Measurements from ENCODE around the gene F10.

F10 gene

DNA sequence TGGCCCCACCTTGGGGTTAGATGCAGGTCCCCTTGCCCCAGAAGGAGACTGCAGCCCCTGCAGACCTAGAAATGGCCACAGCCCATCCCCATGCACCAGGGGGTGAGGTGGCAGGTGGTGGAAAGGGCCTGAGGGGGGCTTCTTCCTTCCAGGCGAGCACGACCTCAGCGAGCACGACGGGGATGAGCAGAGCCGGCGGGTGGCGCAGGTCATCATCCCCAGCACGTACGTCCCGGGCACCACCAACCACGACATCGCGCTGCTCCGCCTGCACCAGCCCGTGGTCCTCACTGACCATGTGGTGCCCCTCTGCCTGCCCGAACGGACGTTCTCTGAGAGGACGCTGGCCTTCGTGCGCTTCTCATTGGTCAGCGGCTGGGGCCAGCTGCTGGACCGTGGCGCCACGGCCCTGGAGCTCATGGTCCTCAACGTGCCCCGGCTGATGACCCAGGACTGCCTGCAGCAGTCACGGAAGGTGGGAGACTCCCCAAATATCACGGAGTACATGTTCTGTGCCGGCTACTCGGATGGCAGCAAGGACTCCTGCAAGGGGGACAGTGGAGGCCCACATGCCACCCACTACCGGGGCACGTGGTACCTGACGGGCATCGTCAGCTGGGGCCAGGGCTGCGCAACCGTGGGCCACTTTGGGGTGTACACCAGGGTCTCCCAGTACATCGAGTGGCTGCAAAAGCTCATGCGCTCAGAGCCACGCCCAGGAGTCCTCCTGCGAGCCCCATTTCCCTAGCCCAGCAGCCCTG, 4.2 kb upstream of the F10 start:
- TF ChIP-seq YY1 (IDR thresholded peaks at IDR 0.05; ENCODE audit: insufficient read depth, insufficient read length) (no peak), SUZ12 (IDR thresholded peaks at IDR 0.05; ENCODE audit: extremely low read depth, insufficient read depth, insufficient read length) (no peak), ZNF274 (IDR thresholded peaks at IDR 0.05; ENCODE audit: low read depth, low read length) (no peak)
- Histone ChIP-seq H3K4me1 (ENCODE audit: insufficient read depth, insufficient read length) (peaks cover 9% of the 10 kb centered on the region), H3K9ac (ENCODE audit: insufficient read length, low read depth) (no peak overlapping the region), H3K27me3 (ENCODE audit: insufficient read depth, insufficient read length) (no peaks in the 10 kb centered on the region), H3K9me3 (ENCODE audit: insufficient read depth, low read length) (no peaks in the 10 kb centered on the region; the same call in 1 of the 2 replicates), H3K36me3 (ENCODE audit: insufficient read depth, insufficient read length, low read length) (no peaks in the 10 kb centered on the region), H3K4me3 (ENCODE audit: insufficient read length, low read depth) (no peak overlapping the region)
- no peak for DNase-seq (ENCODE audit: low read depth, low spot score)

DNA sequence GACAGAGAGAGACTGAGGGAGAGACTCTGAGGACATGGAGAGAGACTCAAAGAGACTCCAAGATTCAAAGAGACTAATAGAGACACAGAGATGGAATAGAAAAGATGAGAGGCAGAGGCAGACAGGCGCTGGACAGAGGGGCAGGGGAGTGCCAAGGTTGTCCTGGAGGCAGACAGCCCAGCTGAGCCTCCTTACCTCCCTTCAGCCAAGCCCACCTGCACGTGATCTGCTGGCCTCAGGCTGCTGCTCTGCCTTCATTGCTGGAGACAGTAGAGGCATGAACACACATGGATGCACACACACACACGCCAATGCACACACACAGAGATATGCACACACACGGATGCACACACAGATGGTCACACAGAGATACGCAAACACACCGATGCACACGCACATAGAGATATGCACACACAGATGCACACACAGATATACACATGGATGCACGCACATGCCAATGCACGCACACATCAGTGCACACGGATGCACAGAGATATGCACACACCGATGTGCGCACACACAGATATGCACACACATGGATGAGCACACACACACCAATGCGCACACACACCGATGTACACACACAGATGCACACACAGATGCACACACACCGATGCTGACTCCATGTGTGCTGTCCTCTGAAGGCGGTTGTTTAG, 3.3 kb upstream of the F10 start:
- H3K36me3 ChIP-seq (ENCODE audit: insufficient read depth, insufficient read length, low read length) = no peaks in the 10 kb centered on the region
- TF ChIP-seq YY1 (IDR thresholded peaks at IDR 0.05; ENCODE audit: insufficient read depth, insufficient read length) (no peak), ZNF274 (IDR thresholded peaks at IDR 0.05; ENCODE audit: low read depth, low read length) (no peak), SUZ12 (IDR thresholded peaks at IDR 0.05; ENCODE audit: extremely low read depth, insufficient read depth, insufficient read length) (no peak)
- DNase-seq (ENCODE audit: low read depth, low spot score) = no peak
- no peak overlapping the region for H3K4me3 ChIP-seq (ENCODE audit: insufficient read length, low read depth)
- H3K27me3 ChIP-seq (ENCODE audit: insufficient read depth, insufficient read length) = no peaks in the 10 kb centered on the region
- H3K4me1 ChIP-seq (ENCODE audit: insufficient read depth, insufficient read length) = peaks cover 12% of the 10 kb centered on the region
- no peak overlapping the region for H3K9ac ChIP-seq (ENCODE audit: insufficient read length, low read depth)
- H3K9me3 ChIP-seq (ENCODE audit: insufficient read depth, low read length) = no peaks in the 10 kb centered on the region; the same call in 1 of the 2 replicates

DNA sequence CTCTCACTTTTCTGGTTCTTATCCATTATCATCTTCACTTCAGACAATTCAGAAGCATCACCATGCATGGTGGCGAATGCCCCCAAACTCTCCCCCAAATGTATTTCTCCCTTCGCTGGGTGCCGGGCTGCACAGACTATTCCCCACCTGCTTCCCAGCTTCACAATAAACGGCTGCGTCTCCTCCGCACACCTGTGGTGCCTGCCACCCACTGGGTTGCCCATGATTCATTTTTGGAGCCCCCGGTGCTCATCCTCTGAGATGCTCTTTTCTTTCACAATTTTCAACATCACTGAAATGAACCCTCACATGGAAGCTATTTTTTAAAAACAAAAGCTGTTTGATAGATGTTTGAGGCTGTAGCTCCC, 2.8 kb upstream of the F10 start:
- no peak overlapping the region for H3K4me3 ChIP-seq (ENCODE audit: insufficient read length, low read depth)
- no peaks in the 10 kb centered on the region; the same call in 1 of the 2 replicates for H3K9me3 ChIP-seq (ENCODE audit: insufficient read depth, low read length)
- peaks cover 14% of the 10 kb centered on the region for H3K4me1 ChIP-seq (ENCODE audit: insufficient read depth, insufficient read length)
- TF ChIP-seq YY1 (IDR thresholded peaks at IDR 0.05; ENCODE audit: insufficient read depth, insufficient read length) = no peak
- no peak for TF ChIP-seq SUZ12 (IDR thresholded peaks at IDR 0.05; ENCODE audit: extremely low read depth, insufficient read depth, insufficient read length)
- TF ChIP-seq ZNF274 (IDR thresholded peaks at IDR 0.05; ENCODE audit: low read depth, low read length) = no peak
- H3K9ac ChIP-seq (ENCODE audit: insufficient read length, low read depth) = no peak overlapping the region
- no peaks in the 10 kb centered on the region for H3K27me3 ChIP-seq (ENCODE audit: insufficient read depth, insufficient read length)
- no peaks in the 10 kb centered on the region for H3K36me3 ChIP-seq (ENCODE audit: insufficient read depth, insufficient read length, low read length)
- no peak for DNase-seq (ENCODE audit: low read depth, low spot score)

DNA sequence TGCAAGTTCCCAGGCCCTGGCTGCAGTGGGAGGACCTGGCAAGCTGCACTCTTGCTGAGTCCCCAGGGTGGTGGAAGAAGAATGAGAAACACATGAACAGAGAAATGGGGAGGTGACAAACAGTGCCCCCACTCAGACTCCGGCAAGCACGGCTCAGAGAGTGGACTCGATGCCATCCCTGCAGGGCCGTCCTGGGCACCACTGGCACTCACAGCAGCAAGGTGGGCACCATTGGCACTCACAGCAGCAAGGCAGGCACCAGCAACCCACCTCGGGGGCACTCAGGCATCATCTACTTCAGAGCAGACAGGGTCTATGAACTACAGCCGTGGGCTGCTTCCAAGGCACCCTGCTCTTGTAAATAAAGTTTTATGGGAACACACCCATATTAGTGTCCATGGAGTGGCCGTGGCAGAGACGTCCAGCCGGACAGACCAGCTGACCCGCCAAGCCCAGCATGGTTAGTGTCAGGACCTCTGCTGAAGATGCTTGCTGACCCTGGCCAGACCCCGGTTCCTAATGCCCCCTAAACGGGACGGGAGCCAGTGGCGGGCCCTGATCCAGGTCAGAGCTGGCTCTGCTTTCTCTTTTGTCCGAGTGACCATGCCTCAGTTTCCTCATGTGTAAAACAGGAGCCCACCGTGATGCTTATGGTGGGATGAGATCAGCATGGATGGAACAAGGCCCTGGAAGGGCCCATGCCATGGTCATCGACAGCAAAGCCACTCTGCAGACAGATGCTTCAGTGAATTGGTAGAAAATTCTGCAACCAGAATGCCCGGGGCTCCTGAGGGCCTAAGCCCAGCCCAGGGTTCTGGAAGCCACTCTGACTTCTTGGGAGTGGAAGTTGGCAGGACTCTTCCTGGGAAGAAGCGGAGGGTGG, 2.1 kb upstream of the F10 start:
- Histone ChIP-seq H3K36me3 (ENCODE audit: insufficient read depth, insufficient read length, low read length) (no peaks in the 10 kb centered on the region), H3K9me3 (ENCODE audit: insufficient read depth, low read length) (no peaks in the 10 kb centered on the region), H3K4me3 (ENCODE audit: insufficient read length, low read depth) (no peak overlapping the region), H3K27me3 (ENCODE audit: insufficient read depth, insufficient read length) (no peaks in the 10 kb centered on the region), H3K4me1 (ENCODE audit: insufficient read depth, insufficient read length) (peaks cover 14% of the 10 kb centered on the region), H3K9ac (ENCODE audit: insufficient read length, low read depth) (no peak overlapping the region)
- no peak for DNase-seq (ENCODE audit: low read depth, low spot score)
- TF ChIP-seq ZNF274 (IDR thresholded peaks at IDR 0.05; ENCODE audit: low read depth, low read length) = no peak
- TF ChIP-seq YY1 (IDR thresholded peaks at IDR 0.05; ENCODE audit: insufficient read depth, insufficient read length) = no peak
- no peak for TF ChIP-seq SUZ12 (IDR thresholded peaks at IDR 0.05; ENCODE audit: extremely low read depth, insufficient read depth, insufficient read length)

DNA sequence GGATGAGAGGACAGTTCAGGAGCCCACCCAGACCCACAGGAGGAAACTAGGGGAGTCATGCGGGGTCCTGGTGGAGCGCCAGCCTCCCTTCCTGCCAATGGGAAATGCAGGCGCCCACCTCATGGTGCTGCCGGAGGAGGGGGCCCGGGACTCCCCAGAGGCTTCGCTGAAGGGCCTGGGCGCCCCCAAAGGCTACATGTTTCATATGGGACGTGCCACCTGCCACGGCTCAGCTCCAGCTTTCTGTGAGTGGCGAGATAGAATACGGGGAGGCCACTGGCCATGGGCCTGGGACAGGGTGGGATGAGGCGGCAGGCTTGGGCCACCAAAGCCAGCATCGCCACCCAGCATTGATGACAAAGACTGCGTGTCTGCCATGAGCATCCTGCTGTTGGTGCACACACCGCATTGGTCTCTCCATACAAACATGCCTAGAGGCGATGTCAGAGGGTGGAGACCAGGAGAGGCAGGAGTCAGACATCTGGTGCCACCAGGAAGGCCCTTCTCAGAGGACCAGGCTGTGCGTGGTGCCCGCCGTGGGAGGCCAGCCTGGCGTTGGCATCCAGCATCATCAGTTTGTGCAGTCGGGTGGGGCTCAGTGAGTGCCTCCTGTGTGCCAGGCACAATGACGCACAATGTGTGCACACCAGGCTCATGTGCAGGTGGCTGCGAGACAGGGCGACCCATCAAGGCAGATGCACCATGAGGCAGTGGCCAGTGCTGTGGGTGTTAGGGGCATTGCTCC, 1.2 kb upstream of the F10 start:
- Histone ChIP-seq H3K9ac (ENCODE audit: insufficient read length, low read depth) (no peak overlapping the region), H3K27me3 (ENCODE audit: insufficient read depth, insufficient read length) (no peaks in the 10 kb centered on the region), H3K36me3 (ENCODE audit: insufficient read depth, insufficient read length, low read length) (no peaks in the 10 kb centered on the region), H3K9me3 (ENCODE audit: insufficient read depth, low read length) (no peaks in the 10 kb centered on the region), H3K4me1 (ENCODE audit: insufficient read depth, insufficient read length) (peaks cover 14% of the 10 kb centered on the region), H3K4me3 (ENCODE audit: insufficient read length, low read depth) (no peak overlapping the region)
- no peak for DNase-seq (ENCODE audit: low read depth, low spot score)
- TF ChIP-seq YY1 (IDR thresholded peaks at IDR 0.05; ENCODE audit: insufficient read depth, insufficient read length) (no peak), ZNF274 (IDR thresholded peaks at IDR 0.05; ENCODE audit: low read depth, low read length) (no peak), SUZ12 (IDR thresholded peaks at IDR 0.05; ENCODE audit: extremely low read depth, insufficient read depth, insufficient read length) (no peak)

DNA sequence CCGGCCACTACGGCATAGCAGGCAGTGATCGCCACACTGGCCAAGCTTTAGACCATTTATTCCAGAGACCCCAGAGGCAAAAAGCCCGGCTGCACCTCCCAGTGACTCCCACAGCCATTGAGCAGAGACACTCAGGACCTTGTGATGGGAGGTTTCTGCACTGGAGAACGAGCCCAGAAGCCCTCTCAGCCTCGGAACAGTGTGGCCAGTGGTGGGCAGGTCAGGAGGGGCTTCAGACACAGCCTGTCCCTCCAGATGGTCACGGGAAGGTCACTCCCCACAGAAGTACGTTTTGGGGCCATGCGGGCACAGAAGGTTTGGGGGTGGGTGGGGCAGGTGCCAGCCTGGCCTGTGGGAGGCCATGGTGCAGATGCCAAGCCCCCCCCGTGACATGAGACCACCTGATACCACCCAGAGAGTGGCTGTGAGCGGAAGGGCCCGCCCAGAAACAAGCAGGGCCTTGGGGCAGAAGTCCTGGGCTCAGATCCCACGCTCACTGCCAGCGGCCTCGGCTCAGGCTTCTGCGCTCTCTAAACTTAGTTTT, 599 bp upstream of the F10 start:
- no peak for DNase-seq (ENCODE audit: low read depth, low spot score)
- TF ChIP-seq ZNF274 (IDR thresholded peaks at IDR 0.05; ENCODE audit: low read depth, low read length) (no peak), SUZ12 (IDR thresholded peaks at IDR 0.05; ENCODE audit: extremely low read depth, insufficient read depth, insufficient read length) (no peak), YY1 (IDR thresholded peaks at IDR 0.05; ENCODE audit: insufficient read depth, insufficient read length) (no peak)
- Histone ChIP-seq H3K4me3 (ENCODE audit: insufficient read length, low read depth) (no peak overlapping the region), H3K27me3 (ENCODE audit: insufficient read depth, insufficient read length) (no peaks in the 10 kb centered on the region), H3K4me1 (ENCODE audit: insufficient read depth, insufficient read length) (peaks cover 14% of the 10 kb centered on the region), H3K9ac (ENCODE audit: insufficient read length, low read depth) (no peak overlapping the region), H3K36me3 (ENCODE audit: insufficient read depth, insufficient read length, low read length) (no peaks in the 10 kb centered on the region), H3K9me3 (ENCODE audit: insufficient read depth, low read length) (no peaks in the 10 kb centered on the region)

All from NT2/D1 (cell line).